SK-N-SH (cell line): ENCODE results near the gene ACOT8. TPM values are rescaled to one million over a fixed set of nuclear protein-coding genes. Genes with fewer than 3 reads are reported as not detected.

ENCODE experiments used
- CTCF ChIA-PET: fragments of 300-600, 350-600 bp; formaldehyde crosslinking; extraction: SDS; loops from one replicate; lab custom pipeline; 2021; lab: Yijun Ruan, JAX
- POLR2A ChIA-PET: fragments of 350-600 bp; sonication (Branson Sonifier 250); formaldehyde crosslinking; extraction: SDS; loops from one replicate; lab custom pipeline; 2020; ENCODE audit warnings: antibody characterized with exemption, inconsistent platforms; lab: Yijun Ruan, JAX
- DNase-seq: peaks from one replicate; pipeline ENCODE4 v3.0.0; 2012
- H2AFZ ChIP-seq: fragments of 200-600 bp; sonication (generic); 2 replicates; pipeline ENCODE4 v1.8.1; 2016; ENCODE audit warnings: antibody characterized with exemption, mild to moderate bottlenecking, low read depth
- H3F3A ChIP-seq: fragments of 200-600 bp; sonication (generic); replicated peaks from 2 replicates; pipeline ENCODE3; 2016; ENCODE audit warnings: antibody characterized with exemption, mild to moderate bottlenecking; ENCODE audit not compliant: insufficient read depth
- H3K27ac ChIP-seq, 2 experiments: fragments of 200-500 bp in 1 of 2; fragments of 200-600 bp in 1 of 2; sonication (Bioruptor generic) in 1 of 2; sonication (generic), shearing (Covaris generic) in 1 of 2; 2 replicates each; pipeline versions ENCODE4 v1.5.1 to v1.6.1; 2014 to 2016; ENCODE audit warnings: low read depth in 2 of 2, inconsistent platforms in 1 of 2, low read length in 1 of 2, mild to moderate bottlenecking in 1 of 2, mixed read lengths in 1 of 2
- H3K27me3 ChIP-seq: fragments of 200-600 bp; sonication (generic), shearing (Covaris generic); 2 replicates; pipeline ENCODE4 v1.6.1; 2016; ENCODE audit warnings: mixed run types; ENCODE audit not compliant: insufficient read depth
- H3K36me3 ChIP-seq, 2 experiments: fragments of 200-500 bp in 1 of 2; fragments of 200-600 bp in 1 of 2; sonication (Bioruptor generic) in 1 of 2; sonication (generic) in 1 of 2; replicated peaks in 1 of 2; 2 replicates each; pipeline versions ENCODE3 to v1.5.1; 2014 to 2016; ENCODE audit warnings: low read length in 1 of 2, mild to moderate bottlenecking in 1 of 2; ENCODE audit not compliant: insufficient read depth in 2 of 2, control insufficient read depth in 1 of 2
- H3K4me1 ChIP-seq, 2 experiments: fragments of 200-500 bp in 1 of 2; fragments of 200-600 bp in 1 of 2; sonication (Bioruptor generic) in 1 of 2; sonication (generic), shearing (Covaris generic) in 1 of 2; 2 replicates each; pipeline versions ENCODE4 v1.5.1 to v1.6.1; 2014 to 2016; ENCODE audit warnings: low read depth in 1 of 2, low read length in 1 of 2, mixed run types in 1 of 2; ENCODE audit not compliant: insufficient read depth in 2 of 2, control insufficient read depth in 1 of 2
- H3K4me2 ChIP-seq: fragments of 200-600 bp; sonication (generic), shearing (Covaris generic); 2 replicates; pipeline ENCODE4 v1.6.1; 2017; ENCODE audit warnings: mixed run types
- H3K4me3 ChIP-seq, 2 experiments: fragments of 200-500 bp in 1 of 2; fragments of 200-600 bp in 1 of 2; sonication (Bioruptor generic) in 1 of 2; sonication (generic), shearing (Covaris generic) in 1 of 2; 2 replicates each; pipeline versions ENCODE4 v1.5.1 to v1.8.1; 2014 to 2016; ENCODE audit warnings: low read depth in 2 of 2, inconsistent platforms in 1 of 2, low read length in 1 of 2, mild to moderate bottlenecking in 1 of 2, mixed read lengths in 1 of 2, moderate library complexity in 1 of 2
- H3K79me2 ChIP-seq: fragments of 200-600 bp; sonication (generic); 2 replicates; pipeline ENCODE4 v1.8.1; 2017; ENCODE audit warnings: mild to moderate bottlenecking; ENCODE audit not compliant: insufficient read depth
- H3K9ac ChIP-seq: fragments of 200-600 bp; sonication (generic); 2 replicates; pipeline ENCODE4 v1.6.1; 2017; ENCODE audit warnings: mixed run types
- H3K9me2 ChIP-seq: fragments of 200-600 bp; sonication (generic); 2 replicates; pipeline ENCODE4 v1.6.1; 2017; ENCODE audit warnings: mixed run types
- H3K9me3 ChIP-seq: fragments of 200-600 bp; sonication (generic); 2 replicates; pipeline ENCODE4 v1.6.1; 2017; ENCODE audit warnings: mixed run types, mild to moderate bottlenecking, moderate library complexity
- H4K20me1 ChIP-seq: fragments of 200-600 bp; sonication (generic); 2 replicates; pipeline ENCODE4 v1.6.1; 2017; ENCODE audit warnings: mild to moderate bottlenecking, mixed run types; ENCODE audit not compliant: insufficient read depth
- CTCF ChIP-seq: fragments of 200-600 bp; sonication (generic); IDR thresholded peaks from 2 replicates; pipeline ENCODE4 v1.6.1; 2017; ENCODE audit warnings: antibody characterized with exemption, mild to moderate bottlenecking, moderate library complexity
- ELF1 ChIP-seq: IDR thresholded peaks from 2 replicates; pipeline ENCODE4 v1.4.0; 2012
- GABPA ChIP-seq: IDR thresholded peaks from 2 replicates; pipeline ENCODE4 v1.4.0; 2012; ENCODE audit warnings: low read depth, mild to moderate bottlenecking
- GATA2 ChIP-seq: sonication (generic); formaldehyde crosslinking; IDR thresholded peaks from 2 replicates; pipeline ENCODE4 v1.5.0; 2020; ENCODE audit warnings: mild to moderate bottlenecking, missing genetic modification reagents
- JUND ChIP-seq: IDR thresholded peaks from 2 replicates; pipeline ENCODE4 v1.4.0; 2012
- MAX ChIP-seq: IDR thresholded peaks from 2 replicates; pipeline ENCODE4 v1.4.0; 2012; ENCODE audit warnings: low read depth
- MXI1 ChIP-seq: IDR thresholded peaks from 2 replicates; pipeline ENCODE4 v1.6.1; 2012; ENCODE audit warnings: mild to moderate bottlenecking, low read depth, low read length, improper control_type of control experiment
- NFIC ChIP-seq: IDR thresholded peaks from 2 replicates; pipeline ENCODE4 v1.4.0; 2012; ENCODE audit warnings: borderline replicate concordance
- PBX3 ChIP-seq: IDR thresholded peaks from 2 replicates; pipeline ENCODE4; 2012
- POLR2AphosphoS5 ChIP-seq: IDR thresholded peaks from 2 replicates; pipeline ENCODE4 v1.6.1; 2012; ENCODE audit warnings: low read depth, low read length
- REST ChIP-seq: IDR thresholded peaks from 2 replicates; pipeline ENCODE4 v1.6.1; 2012; ENCODE audit warnings: mild to moderate bottlenecking, low read depth, low read length, moderate library complexity
- RFX5 ChIP-seq: IDR thresholded peaks from 2 replicates; pipeline ENCODE4 v1.6.1; 2012; ENCODE audit warnings: mild to moderate bottlenecking, improper control_type of control experiment, low read length
- SMC3 ChIP-seq: IDR thresholded peaks from 2 replicates; pipeline ENCODE4 v1.6.1; 2012; ENCODE audit warnings: low read depth, low read length, improper control_type of control experiment
- YY1 ChIP-seq: IDR thresholded peaks from 2 replicates; pipeline ENCODE4 v1.4.0; 2012; ENCODE audit warnings: low read depth, mild to moderate bottlenecking
- WGBS: methylation state at CpG from one replicate; pipeline ENCODE4 v1.1.6; 2017; ENCODE audit warnings: low lambda C conversion rate; 5-methylcytosine and 5-hydroxymethylcytosine counted together
- polyA plus RNA-seq, 3 experiments: library from polyadenylated mRNA; depleted of rRNA; stranded (reverse); fragments of >200 nt; gene quantifications; 2 replicates each; pipeline ENCODE4 v1.2.3, GENCODE V29; 2012

Gene ACOT8
- polyA plus RNA-seq, 1 of the 3 experiments (the other 2 are of a cell fraction) = 48.4 TPM

DNA sequence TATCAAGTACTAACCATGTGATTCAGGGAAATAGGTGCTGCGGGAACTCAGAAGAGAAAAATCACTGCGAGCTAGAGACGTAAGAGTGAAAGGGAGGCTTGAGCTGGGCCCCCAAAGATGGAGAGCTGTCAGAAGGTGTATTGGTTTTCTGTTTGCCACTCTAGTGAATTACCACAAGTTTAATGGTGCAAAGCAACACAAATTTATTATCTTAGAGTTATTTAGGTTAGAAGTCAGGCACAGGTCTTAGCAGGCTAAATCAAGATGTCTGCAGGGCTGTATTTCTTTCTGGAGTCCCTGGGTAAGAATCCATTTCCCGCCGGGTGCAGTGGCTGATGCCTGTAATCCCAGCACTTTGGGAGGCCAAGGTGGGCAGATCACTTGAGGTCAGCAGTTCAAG is 2.7 kb upstream of the ACOT8 start (continued):
- no peak for TF ChIP-seq CTCF
- TF ChIP-seq SMC3 = no peak
- no peak for TF ChIP-seq JUND
- TF ChIP-seq YY1 = no peak
- TF ChIP-seq MXI1 = no peak

- H4K20me1 ChIP-seq = no peaks in the 10 kb centered on the region
- peak; percentile 66 for DNase-seq
- H3K9me3 ChIP-seq = no peaks in the 10 kb centered on the region
- no peaks in the 10 kb centered on the region for H3F3A ChIP-seq
- H3K27ac ChIP-seq = peak overlapping the region in 1 of 2 experiments; percentile 71; a peak in 1 of 4 replicates
- no peak overlapping the region for H3K9ac ChIP-seq
- H3K36me3 ChIP-seq = peaks cover 6 to 8% of the 10 kb centered on the region in 2 experiments
- ChIA-PET POLR2A (no interaction called here), CTCF (interaction anchor here (1.2 to 1.6 kb wide), 2 partner anchors 32 to 130 kb away, joined by 4 to 7 read pairs; no protein-coding TSS in a partner anchor)
- no peaks in the 10 kb centered on the region for H3K27me3 ChIP-seq
- H3K4me2 ChIP-seq = peak overlapping the region; percentile 79
- peaks cover 8 to 13% of the 10 kb centered on the region in 2 experiments; a peak in 2 of 4 replicates for H3K4me1 ChIP-seq
- H3K79me2 ChIP-seq = peaks cover 25% of the 10 kb centered on the region
- H3K4me3 ChIP-seq = peak overlapping the region; percentile 75
- no peak for TF ChIP-seq RFX5
- TF ChIP-seq GABPA = no peak
- no peak for TF ChIP-seq REST
- TF ChIP-seq JUND = no peak
- TF ChIP-seq ELF1 = no peak
- TF ChIP-seq PBX3 = no peak
- no peak for TF ChIP-seq MAX
- TF ChIP-seq SMC3 = no peak
- no peak for TF ChIP-seq CTCF
- TF ChIP-seq GATA2 = no peak
- TF ChIP-seq POLR2AphosphoS5 = no peak
- TF ChIP-seq NFIC = no peak
- TF ChIP-seq YY1 = no peak
- H2AFZ ChIP-seq = peak overlapping the region; percentile 99
- H3K9me2 ChIP-seq = no peaks in the 10 kb centered on the region
- 25% methylated on average over 12 of the region's 13 CpGs for WGBS
Observed at GRCh38 chr20:45857882-45858216, 657 bp upstream of the ACOT8 start.
